ENCODE data around the gene LIMCH1.

- TF ChIP-seq POLR2A (IDR thresholded peaks at IDR 0.05; ENCODE audit: low read depth, low read length), result no peak
- TF ChIP-seq POU2F2 (IDR thresholded peaks at IDR 0.05; ENCODE audit: low read depth, low read length), result no peak
Measured at GRCh38 chr4:41517747-41518146, 20.2 kb upstream of the LIMCH1 start.

All from GM12891 (cell line).